Activated T-cell treated with anti-CD3 and anti-CD28 coated beads, Interleukin-2, amount 50 U/mL, for 24 hours (primary cell): Measurements from ENCODE around the gene PAK4.
A peak's percentile ranks its signal among the peaks of the same experiment; 100 is the strongest.
"Not testable (repeated sequence)": the region's sequence is repeated elsewhere in the genome, so short reads cannot be mapped to it uniquely, and the experiment has no call there.

Experiments used
- DNase-seq: peaks from one replicate; pipeline ENCODE4 v3.0.0-alpha.2; 2020
- H3K27ac Mint-ChIP-seq: 2 replicates; pipeline ENCODE4 v1.8.0; 2020; ENCODE audit warnings: mild to moderate bottlenecking, mixed read lengths
- H3K27me3 Mint-ChIP-seq: 2 replicates; pipeline ENCODE4 v1.8.0; 2020; ENCODE audit warnings: mixed read lengths
- H3K36me3 Mint-ChIP-seq: 2 replicates; pipeline ENCODE4 v1.8.0; 2020; ENCODE audit warnings: low read depth, mixed read lengths
- H3K4me1 Mint-ChIP-seq: 2 replicates; pipeline ENCODE4 v1.8.0; 2020; ENCODE audit warnings: low read depth, mixed read lengths
- H3K4me3 Mint-ChIP-seq: 2 replicates; pipeline ENCODE4 v1.8.0; 2020; ENCODE audit warnings: mild to moderate bottlenecking, moderate library complexity, mixed read lengths
- H3K9me3 Mint-ChIP-seq: 2 replicates; pipeline ENCODE4 v1.8.0; 2020; ENCODE audit warnings: mixed read lengths

The PAK4 gene

DNA sequence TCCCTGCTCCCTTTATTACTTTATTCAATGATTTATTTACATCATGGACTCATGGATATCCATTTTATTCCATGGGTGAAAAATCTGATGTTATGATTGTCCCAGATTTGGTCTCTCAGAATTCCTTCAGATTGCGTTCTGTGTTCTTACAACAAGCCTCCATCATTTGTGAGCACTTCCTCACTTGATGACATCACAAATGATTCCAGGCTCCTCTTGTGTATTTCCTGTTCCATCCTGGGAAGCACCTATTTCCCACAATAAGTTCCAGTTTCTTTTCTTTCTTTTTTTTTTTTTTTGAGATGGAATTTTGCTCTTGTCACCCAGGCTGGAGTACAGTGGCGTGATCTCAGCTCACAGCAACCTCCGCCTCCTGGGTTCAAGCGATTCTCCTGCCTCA lies 34.7 kb upstream of the PAK4 start:
- DNase-seq = no peak
- H3K27ac Mint-ChIP-seq = no peak overlapping the region
- H3K36me3 Mint-ChIP-seq = no peaks in the 10 kb centered on the region
- H3K27me3 Mint-ChIP-seq = peaks cover 9% of the 10 kb centered on the region
- peaks cover 4% of the 10 kb centered on the region for H3K4me1 Mint-ChIP-seq
- H3K4me3 Mint-ChIP-seq = no peak overlapping the region
- no peaks in the 10 kb centered on the region for H3K9me3 Mint-ChIP-seq

DNA sequence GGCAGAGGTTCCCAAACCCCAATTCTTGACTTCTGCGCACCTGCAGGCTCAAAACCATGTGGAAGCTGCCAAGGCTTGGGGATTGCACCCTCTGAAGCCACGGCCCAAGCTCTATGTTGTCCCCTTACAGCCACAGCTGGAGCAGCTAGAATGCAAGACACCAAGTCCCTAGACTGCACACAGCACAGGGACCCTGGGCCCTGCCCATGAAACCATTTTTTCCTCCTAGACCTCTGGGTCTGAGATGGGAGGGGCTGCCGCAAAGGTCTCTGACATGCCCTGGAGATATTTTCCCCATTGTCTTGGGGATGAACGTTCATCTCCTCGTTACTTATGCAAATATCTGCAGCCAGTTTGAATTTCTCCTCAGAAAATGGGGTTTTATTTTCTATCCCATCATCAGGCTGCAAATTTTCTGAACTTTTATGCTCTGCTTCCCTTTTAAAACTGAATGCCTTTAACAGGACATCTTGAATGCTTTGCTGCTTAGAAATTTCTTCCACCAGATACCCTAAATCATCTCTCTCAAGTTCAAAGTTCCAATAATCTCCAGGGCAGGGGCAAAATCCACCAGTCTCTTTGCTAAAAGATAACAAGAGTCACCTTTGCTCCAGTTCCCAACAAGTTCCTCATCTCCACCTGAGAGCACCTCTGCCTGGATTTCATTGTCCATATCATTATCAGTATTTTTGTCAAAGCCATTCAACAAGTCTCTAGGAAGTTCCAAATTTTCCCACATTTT lies 29.6 kb upstream of the PAK4 start:
- not testable (repeated sequence) for H3K4me3 Mint-ChIP-seq, H3K36me3 Mint-ChIP-seq, H3K27ac Mint-ChIP-seq, H3K9me3 Mint-ChIP-seq, H3K4me1 Mint-ChIP-seq, DNase-seq
- H3K27me3 Mint-ChIP-seq = peaks cover 41% of the 10 kb centered on the region

DNA sequence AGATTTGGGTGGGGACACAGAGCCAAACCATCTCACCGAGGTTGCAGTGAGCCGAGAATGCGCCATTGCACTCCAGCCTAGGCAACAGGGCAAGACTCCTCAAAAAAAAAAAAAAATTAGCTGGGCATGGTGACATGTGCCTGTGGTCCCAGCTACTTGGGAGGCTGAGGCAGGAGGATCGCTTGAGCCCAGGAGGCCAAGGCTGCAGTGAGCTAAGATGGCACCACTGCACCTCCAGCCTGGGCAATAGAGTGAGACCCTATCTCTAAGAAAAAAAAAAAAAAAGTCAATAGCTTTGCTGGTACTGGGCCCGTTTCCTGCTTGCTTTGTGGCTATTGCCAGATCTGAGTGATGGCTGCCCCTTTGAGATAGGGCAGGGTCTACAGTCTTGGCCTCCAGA lies 28.3 kb upstream of the PAK4 start:
- Mint-ChIP-seq H3K27ac (no peak overlapping the region), H3K4me1 (peaks cover 7% of the 10 kb centered on the region), H3K27me3 (peaks cover 41% of the 10 kb centered on the region), H3K9me3 (no peaks in the 10 kb centered on the region), H3K36me3 (no peaks in the 10 kb centered on the region), H3K4me3 (no peak overlapping the region)
- DNase-seq = no peak

DNA sequence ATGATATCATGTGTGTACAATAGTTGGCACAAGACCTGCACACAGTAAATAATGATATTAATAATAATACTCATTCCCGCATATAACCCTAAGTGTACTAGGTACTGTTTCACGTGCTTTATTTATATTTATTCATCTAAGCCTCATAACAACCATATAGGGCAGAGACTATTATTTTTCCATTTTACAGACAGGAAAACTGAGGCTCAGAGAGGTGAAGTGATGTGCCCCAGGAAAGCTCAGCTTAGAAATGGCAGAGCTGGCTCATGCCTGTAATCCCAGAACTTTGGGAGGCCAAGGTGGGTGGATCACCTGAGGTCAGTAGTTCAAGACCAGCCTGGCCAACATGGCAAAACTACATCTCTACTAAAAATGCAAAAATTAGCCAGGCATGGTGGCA lies 27.9 kb upstream of the PAK4 start:
- no peak for DNase-seq
- Mint-ChIP-seq H3K9me3 (no peaks in the 10 kb centered on the region), H3K4me3 (no peak overlapping the region), H3K4me1 (peaks cover 7% of the 10 kb centered on the region), H3K27ac (no peak overlapping the region), H3K36me3 (no peaks in the 10 kb centered on the region), H3K27me3 (peaks cover 41% of the 10 kb centered on the region)

DNA sequence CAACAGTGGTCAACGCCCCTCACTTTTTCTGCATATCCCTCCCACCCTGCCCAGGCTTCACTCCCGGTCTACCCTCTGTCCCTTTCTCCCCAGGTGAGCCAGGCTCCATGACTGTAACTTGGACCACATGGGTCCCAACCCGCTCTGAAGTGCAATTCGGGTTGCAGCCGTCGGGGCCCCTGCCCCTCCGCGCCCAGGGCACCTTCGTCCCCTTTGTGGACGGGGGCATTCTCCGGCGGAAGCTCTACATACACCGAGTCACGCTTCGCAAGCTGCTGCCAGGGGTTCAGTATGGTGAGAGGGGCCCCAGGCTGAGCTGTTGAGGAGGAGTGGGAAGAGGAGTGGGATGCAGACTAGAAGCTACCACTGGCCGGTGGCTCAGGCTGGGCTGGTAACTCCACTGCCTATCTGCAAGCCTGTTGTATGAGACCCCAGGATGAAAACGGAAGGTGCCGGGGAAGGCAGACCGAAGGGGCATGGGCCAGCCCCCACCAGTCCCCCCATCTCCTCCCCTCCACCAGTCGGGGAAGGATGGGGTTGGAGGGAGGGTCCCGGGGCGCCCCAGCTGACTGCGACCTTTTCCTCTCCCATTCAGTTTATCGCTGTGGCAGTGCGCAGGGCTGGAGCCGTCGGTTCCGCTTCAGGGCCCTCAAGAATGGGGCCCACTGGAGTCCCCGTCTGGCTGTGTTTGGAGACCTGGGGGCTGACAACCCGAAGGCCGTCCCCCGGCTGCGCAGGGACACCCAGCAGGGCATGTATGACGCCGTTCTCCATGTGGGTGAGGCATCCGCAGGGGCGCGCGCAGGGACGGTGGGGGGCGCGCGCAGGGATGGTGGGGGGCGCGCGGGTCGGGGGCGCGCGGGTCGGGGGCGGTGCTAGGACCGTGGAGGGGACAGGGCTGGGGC lies 27.0 kb upstream of the PAK4 start:
- H3K4me3 Mint-ChIP-seq = no peak overlapping the region
- DNase-seq = no peak

DNA sequence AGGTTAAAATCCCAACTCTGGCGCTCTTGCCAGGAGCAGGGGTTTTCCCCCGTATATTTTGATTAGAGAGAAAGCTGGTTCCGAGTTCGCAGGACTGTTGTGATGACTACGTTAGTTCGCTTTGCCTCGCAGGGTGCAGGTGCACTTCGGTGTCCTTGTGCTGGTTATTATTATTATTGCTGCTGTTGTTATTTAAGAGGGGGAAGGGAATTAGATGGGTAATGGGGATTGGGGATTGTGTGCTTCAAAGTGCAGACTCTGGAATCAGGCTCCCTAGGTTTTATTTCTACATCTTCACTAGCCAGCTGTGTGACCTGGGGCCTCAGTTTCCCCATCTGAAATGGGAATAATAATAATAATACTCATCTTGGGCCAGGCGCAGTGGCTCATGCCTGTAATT lies 26.2 kb upstream of the PAK4 start:
- Mint-ChIP-seq H3K36me3 (no peaks in the 10 kb centered on the region), H3K27me3 (peaks cover 41% of the 10 kb centered on the region), H3K27ac (no peak overlapping the region), H3K9me3 (no peaks in the 10 kb centered on the region), H3K4me3 (no peak overlapping the region), H3K4me1 (peaks cover 3% of the 10 kb centered on the region)
- no peak for DNase-seq

More for the DNA sequence above, 27.0 kb upstream of the PAK4 start:
- Mint-ChIP-seq H3K27me3 (peaks cover 41% of the 10 kb centered on the region), H3K4me1 (peaks cover 6% of the 10 kb centered on the region), H3K27ac (no peak overlapping the region), H3K9me3 (no peaks in the 10 kb centered on the region), H3K36me3 (no peaks in the 10 kb centered on the region)

DNA sequence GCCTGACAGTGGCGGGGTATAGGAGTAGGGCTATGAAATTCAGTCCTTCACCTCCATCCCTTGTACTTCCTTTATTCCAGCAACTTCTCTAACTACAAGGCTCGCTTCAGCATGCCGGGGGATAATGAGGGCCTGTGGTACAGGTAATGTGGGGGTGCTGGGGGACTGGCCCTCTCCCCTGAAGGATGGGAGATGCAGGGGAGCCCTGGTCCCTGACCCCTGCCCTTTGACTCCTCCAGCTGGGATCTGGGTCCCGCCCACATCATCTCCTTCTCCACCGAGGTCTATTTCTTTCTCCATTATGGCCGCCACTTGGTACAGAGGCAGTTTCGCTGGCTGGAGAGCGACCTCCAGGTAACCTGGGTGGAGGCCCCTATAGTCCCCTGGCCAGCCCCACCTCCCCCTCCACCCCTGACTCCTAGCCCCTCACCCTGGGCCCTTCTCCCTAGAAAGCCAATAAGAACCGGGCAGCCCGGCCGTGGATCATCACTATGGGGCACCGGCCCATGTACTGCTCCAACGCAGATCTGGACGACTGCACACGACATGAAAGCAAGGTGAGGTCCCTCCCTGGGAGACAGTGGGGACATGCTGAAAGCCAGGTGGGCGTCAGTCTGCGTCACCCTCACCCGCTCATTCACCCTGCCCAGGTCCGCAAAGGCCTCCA lies 25.0 kb upstream of the PAK4 start:
- no peak overlapping the region for H3K27ac Mint-ChIP-seq
- peaks cover 3% of the 10 kb centered on the region for H3K4me1 Mint-ChIP-seq
- peaks cover 35% of the 10 kb centered on the region for H3K27me3 Mint-ChIP-seq
- H3K9me3 Mint-ChIP-seq = no peaks in the 10 kb centered on the region
- H3K36me3 Mint-ChIP-seq = no peaks in the 10 kb centered on the region
- DNase-seq = no peak
- no peak overlapping the region for H3K4me3 Mint-ChIP-seq

DNA sequence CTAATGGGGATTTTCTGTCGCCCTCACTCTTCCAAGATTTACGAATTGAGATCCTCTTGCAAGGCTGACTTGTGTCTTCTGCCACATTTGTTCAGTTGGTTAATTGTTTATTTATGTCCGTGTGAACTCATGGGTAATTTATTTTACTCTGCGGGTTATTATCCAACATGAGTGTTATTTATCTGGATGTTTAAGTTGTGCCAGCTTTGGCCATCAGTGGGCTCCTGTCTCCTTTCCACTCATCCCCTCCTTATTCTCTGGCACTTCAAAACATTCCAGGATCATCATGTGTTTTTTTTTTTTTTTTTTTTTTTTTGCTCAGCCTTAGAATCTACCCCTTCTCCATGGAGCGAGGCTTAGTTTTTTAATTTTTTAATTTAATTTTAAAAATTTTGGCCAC lies 22.4 kb upstream of the PAK4 start:
- H3K36me3 Mint-ChIP-seq = no peaks in the 10 kb centered on the region
- no peak overlapping the region for H3K4me3 Mint-ChIP-seq
- H3K27ac Mint-ChIP-seq = no peak overlapping the region
- no peaks in the 10 kb centered on the region for H3K9me3 Mint-ChIP-seq
- peaks cover 3% of the 10 kb centered on the region for H3K4me1 Mint-ChIP-seq
- peaks cover 17% of the 10 kb centered on the region for H3K27me3 Mint-ChIP-seq
- DNase-seq = no peak

DNA sequence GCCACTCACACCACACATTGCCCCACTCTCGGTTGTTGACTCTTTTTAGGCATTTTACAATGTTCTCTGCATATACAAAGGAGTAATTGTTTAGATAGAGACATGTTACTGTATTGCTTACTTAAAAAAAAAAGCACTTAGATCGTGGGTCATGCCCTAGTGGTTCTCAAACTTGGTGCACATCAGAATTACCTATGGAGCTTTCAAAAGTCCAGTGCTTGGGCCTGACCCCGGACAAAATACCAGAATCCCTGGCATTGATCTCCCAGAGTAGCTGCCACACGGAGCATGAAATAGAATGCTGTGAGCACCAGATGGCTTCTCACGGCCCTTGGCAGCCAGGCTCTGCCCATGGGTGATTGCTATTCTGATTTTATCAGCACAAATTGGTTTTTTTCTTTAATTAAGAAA lies 21.4 kb upstream of the PAK4 start:
- no peak overlapping the region for H3K4me3 Mint-ChIP-seq

DNA sequence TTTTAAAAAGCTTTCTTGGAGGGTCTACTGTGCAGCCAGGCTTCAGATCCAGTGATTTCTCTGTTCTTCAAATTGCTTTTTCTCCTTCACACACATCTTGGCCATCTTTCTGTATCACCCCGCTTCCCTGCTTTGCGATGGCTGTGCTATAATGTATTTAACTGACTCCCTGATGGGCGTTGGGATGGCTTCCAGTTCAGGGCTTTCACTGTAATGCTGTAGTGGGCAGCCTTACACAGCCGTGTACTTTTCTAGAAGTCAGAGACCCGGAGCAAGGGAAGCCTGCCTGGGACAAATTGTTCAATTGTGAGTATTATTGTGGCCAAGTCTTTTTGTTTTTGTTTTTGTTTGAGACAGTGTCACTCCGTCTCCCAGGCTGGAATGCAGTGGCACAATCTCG lies 19.4 kb upstream of the PAK4 start:
- Mint-ChIP-seq H3K9me3 (no peaks in the 10 kb centered on the region), H3K27ac (no peak overlapping the region), H3K36me3 (no peaks in the 10 kb centered on the region), H3K27me3 (no peaks in the 10 kb centered on the region), H3K4me1 (no peaks in the 10 kb centered on the region), H3K4me3 (no peak overlapping the region)
- no peak for DNase-seq

More for the DNA sequence above, 21.4 kb upstream of the PAK4 start:
- Mint-ChIP-seq H3K36me3 (no peaks in the 10 kb centered on the region), H3K27me3 (peaks cover 9% of the 10 kb centered on the region), H3K9me3 (no peaks in the 10 kb centered on the region), H3K27ac (no peak overlapping the region), H3K4me1 (no peaks in the 10 kb centered on the region)
- no peak for DNase-seq

DNA sequence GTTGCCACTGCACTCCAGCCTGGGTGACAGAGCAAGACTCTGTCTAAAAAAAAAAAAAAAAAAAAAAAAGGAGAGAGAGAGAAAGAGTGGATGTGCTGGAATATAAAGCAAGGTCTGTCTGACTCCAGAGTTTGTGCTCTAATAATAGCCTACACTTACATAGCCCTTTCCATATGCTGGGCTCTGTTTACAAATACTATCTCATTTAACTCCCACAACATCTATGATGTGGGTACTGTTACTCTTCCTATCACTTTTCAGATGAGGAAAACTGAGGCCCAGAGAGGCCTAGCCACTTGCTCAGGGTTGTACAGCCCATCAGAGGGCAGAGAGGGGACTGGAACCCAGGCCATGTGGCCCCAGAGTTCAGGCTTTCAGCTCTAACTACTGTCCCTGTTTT lies 15.9 kb upstream of the PAK4 start:
- no peak for DNase-seq
- Mint-ChIP-seq H3K27ac (no peak overlapping the region), H3K36me3 (no peaks in the 10 kb centered on the region), H3K4me3 (no peak overlapping the region), H3K9me3 (no peaks in the 10 kb centered on the region), H3K27me3 (no peaks in the 10 kb centered on the region), H3K4me1 (no peaks in the 10 kb centered on the region)

DNA sequence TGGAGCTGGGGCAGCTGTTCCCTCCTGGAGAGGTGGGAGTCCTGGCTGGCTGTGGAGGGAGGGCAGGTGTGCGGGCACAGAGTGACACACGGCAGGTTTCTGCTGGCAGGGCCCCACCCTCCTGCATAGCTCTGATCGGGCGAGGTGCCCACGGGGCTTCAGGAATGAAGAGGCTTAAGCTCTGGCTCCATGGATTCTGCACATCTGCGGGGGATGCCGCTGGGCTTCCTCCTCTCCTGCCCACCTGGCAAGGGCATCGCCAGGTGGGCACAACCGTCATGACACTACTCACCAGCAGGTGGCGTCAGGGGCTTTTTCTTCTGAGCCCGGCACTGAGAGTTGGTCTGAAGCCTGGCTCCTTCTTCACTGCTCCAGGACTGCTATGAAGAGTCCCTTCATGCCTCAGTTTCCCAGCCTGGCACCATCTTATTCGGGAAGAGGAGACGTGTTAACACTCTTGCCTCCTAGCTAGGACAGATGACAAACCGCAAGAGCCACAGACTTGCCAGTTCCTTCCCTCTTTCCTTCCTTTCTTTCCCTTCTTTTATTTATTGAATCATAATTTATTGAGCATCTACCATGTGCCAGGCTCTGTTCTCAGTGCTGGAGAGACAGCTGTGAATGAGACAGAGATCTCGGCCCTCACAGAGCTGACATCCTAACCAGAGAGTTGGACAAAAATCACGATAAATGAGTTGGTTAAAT lies 15.2 kb upstream of the PAK4 start:
- H3K9me3 Mint-ChIP-seq = no peaks in the 10 kb centered on the region
- no peaks in the 10 kb centered on the region for H3K4me1 Mint-ChIP-seq

DNA sequence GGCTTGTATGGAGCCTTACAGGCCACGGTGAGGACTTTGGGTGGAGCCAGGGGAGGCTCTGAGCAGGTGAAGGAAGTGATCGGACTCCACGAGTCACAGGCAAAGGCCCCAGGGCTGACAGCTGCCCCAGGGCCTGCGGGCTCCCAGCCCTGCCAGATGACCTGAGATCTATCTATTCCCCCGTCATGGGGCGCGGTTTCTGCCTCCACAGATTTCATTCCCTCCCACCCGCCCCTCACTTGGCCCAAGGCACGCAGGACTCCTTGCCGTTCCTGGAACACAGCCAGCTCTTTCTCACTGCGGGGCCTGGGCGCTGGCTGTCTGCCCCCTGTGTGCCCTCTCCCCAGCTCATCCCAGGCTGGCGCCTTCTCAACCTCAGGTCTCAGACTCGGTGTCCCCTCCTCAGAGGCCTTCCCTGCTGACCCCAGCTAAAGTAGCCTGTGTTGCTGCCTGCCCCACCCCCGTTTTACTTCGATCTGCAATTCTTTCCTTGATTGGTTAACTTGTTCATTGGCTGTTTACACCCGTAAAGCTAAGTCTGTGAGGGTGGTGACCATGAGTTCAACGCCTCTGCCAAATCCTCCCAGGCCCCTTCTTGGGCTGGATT lies 13.9 kb upstream of the PAK4 start:
- DNase-seq = no peak
- H3K9me3 Mint-ChIP-seq = no peaks in the 10 kb centered on the region
- H3K4me1 Mint-ChIP-seq = no peaks in the 10 kb centered on the region

More for the DNA sequence above, 15.2 kb upstream of the PAK4 start:
- peak; percentile 80 for DNase-seq
- Mint-ChIP-seq H3K27ac (no peak overlapping the region), H3K27me3 (no peaks in the 10 kb centered on the region), H3K36me3 (no peaks in the 10 kb centered on the region), H3K4me3 (no peak overlapping the region)

DNA sequence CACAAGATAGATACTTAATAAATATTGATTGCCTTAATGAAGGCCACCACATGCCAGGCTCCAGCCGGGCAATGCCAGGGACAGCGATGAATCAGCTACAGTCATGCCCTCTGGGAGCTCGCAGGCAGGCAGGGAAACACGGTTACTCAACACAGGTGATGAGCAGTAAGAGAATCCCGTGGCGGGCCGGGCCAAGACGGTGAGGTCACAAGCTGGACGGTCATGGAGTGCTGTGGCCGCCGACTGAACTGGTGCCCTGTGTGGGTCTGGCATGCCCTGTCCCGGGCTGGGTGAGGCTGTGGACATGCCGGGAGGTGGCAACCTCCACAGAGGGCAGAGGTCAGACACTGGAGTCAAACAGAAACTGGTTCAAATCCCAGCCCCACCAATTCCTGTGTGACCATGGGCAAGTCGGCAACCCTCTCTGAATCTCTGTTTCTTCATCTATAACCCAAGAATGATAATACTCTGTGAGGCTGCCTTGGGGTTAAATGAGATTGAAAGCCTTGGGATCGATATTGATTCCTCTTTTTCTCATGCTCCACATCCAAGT lies 13.2 kb upstream of the PAK4 start:
- H3K36me3 Mint-ChIP-seq = no peaks in the 10 kb centered on the region
- no peak for DNase-seq
- no peak overlapping the region for H3K27ac Mint-ChIP-seq
- H3K27me3 Mint-ChIP-seq = no peaks in the 10 kb centered on the region
- no peak overlapping the region for H3K4me3 Mint-ChIP-seq
- no peaks in the 10 kb centered on the region for H3K4me1 Mint-ChIP-seq
- H3K9me3 Mint-ChIP-seq = no peaks in the 10 kb centered on the region

More for the DNA sequence above, 13.9 kb upstream of the PAK4 start:
- Mint-ChIP-seq H3K36me3 (no peaks in the 10 kb centered on the region), H3K27me3 (no peaks in the 10 kb centered on the region), H3K27ac (no peak overlapping the region), H3K4me3 (no peak overlapping the region)
